H9 (cell line): ENCODE measurements around the gene C20orf204. TPM values are rescaled to one million over a fixed set of nuclear protein-coding genes. Genes with fewer than 3 reads are reported as not detected.

Source experiments
- DNase-seq: peaks from one replicate; pipeline ENCODE4 v3.0.0-alpha.2; 2017
- H2AFZ ChIP-seq: one replicate; pipeline ENCODE4 v1.6.1; 2013; ENCODE audit warnings: mild to moderate bottlenecking, low read length, control low read depth, moderate library complexity
- H2AK5ac ChIP-seq: 2 replicates; pipeline ENCODE4 v1.6.1; 2013; ENCODE audit warnings: low read length, control low read depth, mixed read lengths; ENCODE audit not compliant: insufficient read length
- H2BK120ac ChIP-seq: one replicate; pipeline ENCODE4 v1.6.1; 2013; ENCODE audit warnings: low read depth, mild to moderate bottlenecking, low read length, control low read depth, inconsistent platforms; ENCODE audit not compliant: poor library complexity, severe bottlenecking
- H2BK12ac ChIP-seq: 2 replicates; pipeline ENCODE4 v1.6.1; 2013; ENCODE audit warnings: low read length, control low read depth, mixed read lengths, low read depth; ENCODE audit not compliant: insufficient read length
- H2BK15ac ChIP-seq: 2 replicates; pipeline ENCODE4 v1.6.1; 2013; ENCODE audit warnings: low read depth, low read length, control low read depth
- H2BK20ac ChIP-seq: one replicate; pipeline ENCODE4 v1.6.1; 2013; ENCODE audit warnings: low read depth, mild to moderate bottlenecking, low read length, control low read depth, inconsistent platforms; ENCODE audit not compliant: poor library complexity, severe bottlenecking
- H2BK5ac ChIP-seq: 2 replicates; pipeline ENCODE4 v1.6.1; 2013; ENCODE audit warnings: low read length, control low read depth, mixed read lengths; ENCODE audit not compliant: insufficient read length
- H3K14ac ChIP-seq: 2 replicates; pipeline ENCODE4 v1.6.1; 2013; ENCODE audit warnings: low read length, control low read depth; ENCODE audit not compliant: insufficient read depth
- H3K18ac ChIP-seq: 2 replicates; pipeline ENCODE4 v1.6.1; 2013; ENCODE audit warnings: low read depth, mild to moderate bottlenecking, mixed read lengths, low read length, control low read depth; ENCODE audit not compliant: insufficient read length
- H3K23ac ChIP-seq: 2 replicates; pipeline ENCODE4 v1.6.1; 2013; ENCODE audit warnings: low read length, control low read depth, mixed read lengths, low read depth; ENCODE audit not compliant: insufficient read length
- H3K23me2 ChIP-seq: 2 replicates; pipeline ENCODE4 v1.6.1; 2013; ENCODE audit warnings: low read depth, mild to moderate bottlenecking, mixed read lengths, low read length, control low read depth; ENCODE audit not compliant: insufficient read length, poor library complexity, severe bottlenecking
- H3K27ac ChIP-seq: 2 replicates; pipeline ENCODE4 v1.5.1; 2013; ENCODE audit warnings: low read length, control low read depth, mixed read lengths, low read depth; ENCODE audit not compliant: insufficient read length
- H3K27me3 ChIP-seq: 2 replicates; pipeline ENCODE4 v1.6.1; 2013; ENCODE audit warnings: low read length, control low read depth, inconsistent platforms; ENCODE audit not compliant: insufficient read depth
- H3K4ac ChIP-seq: 2 replicates; pipeline ENCODE4 v1.6.1; 2013; ENCODE audit warnings: low read depth, mild to moderate bottlenecking, control low read depth, inconsistent platforms, low read length, moderate library complexity
- H3K4me1 ChIP-seq: 2 replicates; pipeline ENCODE4 v1.6.1; 2013; ENCODE audit warnings: low read length, control low read depth, inconsistent platforms; ENCODE audit not compliant: insufficient read depth
- H3K4me2 ChIP-seq: 2 replicates; pipeline ENCODE4 v1.6.1; 2013; ENCODE audit warnings: low read length, control low read depth, mixed read lengths; ENCODE audit not compliant: insufficient read length, insufficient read depth
- H3K56ac ChIP-seq: 2 replicates; pipeline ENCODE4 v1.6.1; 2013; ENCODE audit warnings: low read depth, mild to moderate bottlenecking, mixed read lengths, low read length, control low read depth; ENCODE audit not compliant: insufficient read length
- H3K79me1 ChIP-seq: 2 replicates; pipeline ENCODE4 v1.6.1; 2013; ENCODE audit warnings: low read depth, mild to moderate bottlenecking, moderate library complexity, low read length, control low read depth, inconsistent platforms; ENCODE audit not compliant: insufficient read depth, poor library complexity, severe bottlenecking
- H3K79me2 ChIP-seq: 2 replicates; pipeline ENCODE4 v1.6.1; 2013; ENCODE audit warnings: low read length, control low read depth, inconsistent platforms; ENCODE audit not compliant: insufficient read depth
- H3K9ac ChIP-seq: 2 replicates; pipeline ENCODE4 v1.6.1; 2013; ENCODE audit warnings: low read length, control low read depth, mixed read lengths; ENCODE audit not compliant: insufficient read length; ENCODE audit errors: extremely low read depth
- H3K9me3 ChIP-seq: one replicate; pipeline ENCODE4 v1.6.1; 2013; ENCODE audit warnings: low read depth, low read length, inconsistent platforms; ENCODE audit not compliant: control insufficient read depth
- H3T11ph ChIP-seq: one replicate; pipeline ENCODE4 v1.6.1; 2013; ENCODE audit warnings: mild to moderate bottlenecking, low read length, control low read depth, inconsistent platforms
- H4K20me1 ChIP-seq: one replicate; pipeline ENCODE4 v1.6.1; 2013; ENCODE audit not compliant: control insufficient read depth, insufficient read length, insufficient read depth
- H4K5ac ChIP-seq: 2 replicates; pipeline ENCODE4 v1.6.1; 2013; ENCODE audit warnings: low read depth, mild to moderate bottlenecking, mixed read lengths, low read length, control low read depth; ENCODE audit not compliant: insufficient read length
- H4K8ac ChIP-seq: replicated peaks from 2 replicates; pipeline ENCODE4 v1.6.1; 2013; ENCODE audit warnings: low read length, control low read depth, mixed read lengths, low read depth; ENCODE audit not compliant: insufficient read length
- H4K91ac ChIP-seq: 2 replicates; pipeline ENCODE4 v1.6.1; 2013; ENCODE audit warnings: low read depth, mild to moderate bottlenecking, moderate library complexity, mixed read lengths, low read length, control low read depth; ENCODE audit not compliant: insufficient read length
- H3K27ac Mint-ChIP-seq, 3 experiments: 2 replicates in 2 of 3; 3 replicates in 1 of 3; pipeline ENCODE4 v1.8.0; 2020 to 2021; ENCODE audit warnings: mixed read lengths in 3 of 3, mild to moderate bottlenecking in 1 of 3, moderate library complexity in 1 of 3
- H3K27me3 Mint-ChIP-seq: 2 replicates; pipeline ENCODE4 v1.8.0; 2021; ENCODE audit warnings: low read depth, mild to moderate bottlenecking, moderate library complexity, mixed read lengths
- H3K36me3 Mint-ChIP-seq, 3 experiments: 2 replicates in 2 of 3; 3 replicates in 1 of 3; pipeline ENCODE4 v1.8.0; 2020 to 2021; ENCODE audit warnings: low read depth in 3 of 3, mixed read lengths in 3 of 3; ENCODE audit not compliant: insufficient read depth in 1 of 3
- H3K4me1 Mint-ChIP-seq, 2 experiments: 2 replicates each; pipeline ENCODE4 v1.8.0; 2020; ENCODE audit warnings: mixed read lengths in 2 of 2
- H3K4me3 Mint-ChIP-seq, 2 experiments: 2 replicates in 1 of 2; 3 replicates in 1 of 2; pipeline ENCODE4 v1.8.0; 2020 to 2021; ENCODE audit warnings: mild to moderate bottlenecking in 2 of 2, mixed read lengths in 2 of 2, moderate library complexity in 1 of 2
- H3K9me3 Mint-ChIP-seq, 2 experiments: 2 replicates in 1 of 2; 3 replicates in 1 of 2; pipeline ENCODE4 v1.8.0; 2020; ENCODE audit warnings: mild to moderate bottlenecking in 2 of 2, mixed read lengths in 2 of 2, moderate library complexity in 1 of 2
- CTCF ChIP-seq: fragments of 200-600 bp; sonication (generic); conservative IDR thresholded peaks from 3 replicates; pipeline ENCODE4 v1.8.0; 2021; ENCODE audit warnings: antibody characterized with exemption, mild to moderate bottlenecking
- WGBS: extraction: QIAGEN DNeasy Blood & Tissue Kit; methylation state at CpG from one replicate; pipeline ENCODE4 v1.1.7; 2013; ENCODE audit warnings: missing lambda C conversion rate, low lambda C conversion rate, mixed read lengths; ENCODE audit not compliant: insufficient read length; ENCODE audit errors: extremely low coverage; 5-methylcytosine and 5-hydroxymethylcytosine counted together
- total RNA-seq: library from RNA; stranded (reverse); gene quantifications from 2 replicates; pipeline ENCODE4 v1.2.1, GENCODE V29; 2021

C20orf204 gene
- total RNA-seq, 1 experiment from 2014 or later, result 2.2 TPM

- no peak for TF ChIP-seq CTCF
- H3K9me3 Mint-ChIP-seq, result peaks cover 4 to 5% of the 10 kb centered on the region in 2 experiments; a peak in 2 of 5 replicates
- H2BK12ac ChIP-seq, result no peak overlapping the region
- H2BK120ac ChIP-seq, result no peak overlapping the region
- no peaks in the 10 kb centered on the region for H3K4me1 ChIP-seq
- H3K79me2 ChIP-seq, result no peaks in the 10 kb centered on the region
- DNase-seq, result no peak
- no peak overlapping the region for H3K14ac ChIP-seq
- H2BK20ac ChIP-seq, result no peak overlapping the region
- H3K27me3 Mint-ChIP-seq, result no peaks in the 10 kb centered on the region
- no peak overlapping the region for H3K9ac ChIP-seq
- H2AFZ ChIP-seq, result no peak overlapping the region
- no peaks in the 10 kb centered on the region for H4K20me1 ChIP-seq
- no peak overlapping the region for H3K27ac Mint-ChIP-seq
- no peak overlapping the region for H4K91ac ChIP-seq
- no peak overlapping the region for H4K5ac ChIP-seq
- H3K4me1 Mint-ChIP-seq, result no peaks in the 10 kb centered on the region
- no peaks in the 10 kb centered on the region for H3K27me3 ChIP-seq
- no peak overlapping the region for H3K4me2 ChIP-seq
- H3K4me3 Mint-ChIP-seq, result no peak overlapping the region
- no peak overlapping the region for H3K56ac ChIP-seq
- no peak overlapping the region for H3K18ac ChIP-seq
- no peaks in the 10 kb centered on the region for H3K9me3 ChIP-seq
- H3K27ac ChIP-seq, result no peak overlapping the region
- H3K23ac ChIP-seq, result no peak overlapping the region
- no peak overlapping the region for H3K4ac ChIP-seq
- H3K23me2 ChIP-seq, result no peaks in the 10 kb centered on the region
- no peak overlapping the region for H4K8ac ChIP-seq
- no CpG with 5 or more reads among the region's 10 CpGs for WGBS
- H3K79me1 ChIP-seq, result peaks cover 4% of the 10 kb centered on the region
- H2BK5ac ChIP-seq, result no peak overlapping the region
- no peak overlapping the region for H2AK5ac ChIP-seq
- H3K36me3 Mint-ChIP-seq, result peaks cover 27 to 82% (median 75%) of the 10 kb centered on the region in 3 experiments
- no peak overlapping the region for H3T11ph ChIP-seq
- H2BK15ac ChIP-seq, result no peak overlapping the region
These were observed 29.5 kb upstream of the C20orf204 start for GRCh38 chr20:64006490-64006889.
